ENCODE results near the gene SLC7A11.

Gene SLC7A11

GRCh38 chr4:138204507-138204906 is 37.6 kb downstream of the SLC7A11 start:
- DNase-seq, result no peak

DNA sequence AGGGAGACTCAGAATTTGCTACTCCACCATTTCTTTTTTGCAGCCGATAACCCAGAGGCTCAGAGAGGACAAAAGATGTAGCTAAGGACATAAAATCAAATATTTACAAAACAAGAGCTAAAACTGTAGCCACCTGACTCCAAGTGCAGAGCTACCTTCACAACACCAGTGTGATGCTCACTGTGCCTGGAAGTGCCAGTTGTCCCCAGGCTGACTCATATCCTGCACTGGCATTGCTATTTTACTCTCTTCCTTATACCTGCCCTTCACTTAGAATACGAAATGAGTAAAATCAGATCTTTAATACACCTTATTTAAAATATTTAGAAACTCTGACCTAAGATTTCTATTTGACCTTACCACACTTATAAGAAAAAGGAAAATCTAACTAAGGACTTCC is 39.5 kb downstream of the SLC7A11 start:
- DNase-seq, result no peak

- no peak for DNase-seq
Observed at GRCh38 chr4:138200236-138200590, 41.9 kb downstream of the SLC7A11 start.

DNA sequence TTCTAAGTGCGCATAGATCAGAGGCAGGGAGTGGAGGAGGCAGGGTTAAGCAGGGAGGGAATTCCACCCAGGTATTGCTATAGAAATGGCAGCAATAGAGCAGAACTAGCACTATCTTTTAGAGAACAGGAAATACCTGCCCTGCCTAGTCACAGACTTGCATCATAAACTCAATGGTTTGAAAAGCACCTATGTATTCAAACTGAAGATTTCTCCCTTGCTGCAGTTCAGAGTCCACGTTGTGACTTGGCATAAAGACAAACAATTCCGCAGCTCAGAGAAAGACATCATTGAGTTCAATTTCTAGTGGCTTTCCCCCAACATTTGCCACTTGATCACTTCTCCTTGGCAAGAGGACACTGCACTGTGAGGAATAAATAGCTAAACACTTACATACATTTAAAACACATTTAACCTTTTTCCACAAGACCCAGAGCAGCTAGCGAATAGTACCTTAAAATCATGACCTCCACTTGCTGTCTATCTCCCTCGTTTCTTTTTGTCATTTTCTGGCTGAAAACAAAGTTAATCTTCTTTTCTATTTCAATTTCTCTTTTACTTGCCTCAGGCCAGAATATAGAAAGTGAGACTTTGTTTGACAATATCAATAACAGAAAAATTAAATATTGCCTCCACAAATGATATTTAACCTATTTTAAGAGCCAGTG is 42.4 kb downstream of the SLC7A11 start:
- no peak for DNase-seq

GRCh38 chr4:138196153-138196552 is 46.0 kb downstream of the SLC7A11 start:
- no peak for DNase-seq

DNA sequence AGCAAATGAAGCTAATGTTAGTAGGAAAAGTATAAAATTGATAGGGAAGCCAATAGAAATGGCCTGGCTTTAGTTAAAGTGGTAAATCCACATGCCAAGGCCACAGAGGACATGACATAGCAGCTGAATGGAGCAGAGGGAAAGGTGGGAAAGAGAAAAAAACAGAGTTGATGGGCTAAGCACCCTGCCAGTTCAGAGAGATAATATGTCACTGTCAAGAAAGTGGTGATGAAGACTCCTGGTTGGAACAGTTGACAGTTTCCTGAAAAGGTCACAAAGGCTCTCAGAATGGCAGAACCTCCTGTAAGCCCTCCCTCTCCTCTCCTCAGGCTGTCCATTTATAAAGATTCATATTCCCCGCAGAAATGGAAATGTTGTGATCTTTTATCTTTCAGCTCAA is 48.2 kb downstream of the SLC7A11 start:
- DNase-seq, result no peak

- no peak for DNase-seq
Observed at GRCh38 chr4:138192113-138192512, 50.0 kb downstream of the SLC7A11 start.

DNA sequence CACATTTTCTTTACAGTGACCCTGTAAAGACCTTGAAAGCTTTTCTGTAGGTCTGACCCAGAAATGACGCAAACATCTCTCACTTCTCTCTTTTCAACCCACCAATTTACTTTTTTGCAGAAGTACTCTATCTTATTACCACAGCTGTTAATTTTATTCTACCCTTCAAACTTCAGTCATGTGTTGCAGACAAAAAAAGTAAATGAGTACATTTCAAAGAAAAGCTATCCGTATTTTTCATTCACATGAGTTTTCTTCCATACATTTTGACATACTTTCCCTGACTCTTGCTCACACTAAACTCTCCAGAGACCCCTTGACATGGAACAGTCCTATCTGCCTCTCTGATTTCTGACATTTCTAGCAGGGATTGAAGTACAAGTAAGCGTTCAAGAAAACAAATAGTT is 51.7 kb downstream of the SLC7A11 start:
- DNase-seq, result no peak

GRCh38 chr4:138189206-138189605 is 52.9 kb downstream of the SLC7A11 start:
- DNase-seq, result no peak

DNA sequence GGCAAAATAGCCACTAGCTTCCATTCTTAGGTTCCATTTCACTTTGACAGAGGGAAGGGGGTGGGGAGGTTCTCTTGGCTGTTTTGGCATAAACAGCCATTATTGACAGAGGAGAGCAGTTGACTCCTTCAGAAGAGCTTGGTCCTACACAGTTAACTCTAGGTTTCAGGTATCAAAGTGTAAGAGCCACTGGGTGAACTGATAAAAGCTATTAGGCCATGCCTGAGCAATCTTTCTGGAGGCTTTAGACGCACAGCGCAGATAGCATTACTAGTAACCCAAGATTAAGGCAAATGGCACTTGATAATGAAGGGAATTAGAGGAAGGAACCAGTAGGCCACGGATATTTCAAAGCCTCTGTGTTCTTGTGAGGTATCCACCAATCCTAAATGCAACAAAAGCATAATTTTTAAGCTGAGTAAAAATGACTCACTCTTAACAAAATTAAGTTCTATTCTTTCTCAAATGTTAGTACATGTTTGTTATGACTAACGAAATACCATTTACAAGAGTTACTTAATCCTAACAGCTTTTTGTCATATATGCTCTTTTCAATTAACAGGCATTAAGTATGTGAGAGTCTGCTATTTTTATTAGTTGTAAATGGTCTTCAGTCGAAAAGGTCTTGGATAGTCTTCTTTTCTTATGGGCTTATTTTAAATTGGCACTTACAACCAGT is 53.6 kb downstream of the SLC7A11 start:
- DNase-seq, result no peak

DNA sequence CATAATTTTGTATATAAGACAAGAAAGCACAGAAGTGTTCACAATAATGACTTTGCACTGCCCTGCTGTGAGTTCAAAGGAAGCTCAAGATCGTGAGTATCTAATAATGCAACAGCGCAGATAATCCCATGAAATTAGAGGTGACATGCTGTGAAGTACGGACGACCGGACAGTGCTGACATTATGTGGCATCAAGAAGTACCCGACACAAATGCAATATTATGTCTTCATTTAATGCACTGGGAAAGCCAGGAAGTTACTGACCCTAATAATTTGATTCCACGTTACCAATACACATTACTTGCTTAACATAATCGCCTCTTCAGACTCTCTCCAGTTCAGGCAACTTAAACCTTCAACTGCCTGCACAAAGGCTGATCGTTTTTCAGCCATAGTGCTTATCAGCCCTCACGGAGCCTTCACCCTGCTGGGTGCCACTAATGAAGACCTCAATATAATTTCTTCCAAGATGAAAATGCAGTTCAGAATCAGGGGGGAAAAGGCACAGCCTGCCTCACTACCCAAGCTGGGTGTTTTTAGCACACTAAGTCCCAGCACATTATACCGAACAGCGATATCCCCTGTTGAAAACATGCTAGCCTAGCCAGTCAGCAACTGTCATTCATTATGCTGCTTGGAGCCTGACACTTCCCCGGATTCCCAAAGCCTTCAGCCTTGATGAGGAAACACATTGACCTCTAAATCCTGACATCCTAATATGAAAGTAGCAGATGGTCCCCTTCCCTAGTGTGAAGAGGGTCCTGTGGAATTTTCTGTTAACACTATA is 56.1 kb downstream of the SLC7A11 start:
- no peak for DNase-seq

- DNase-seq, result no peak
Observed at GRCh38 chr4:138184886-138185285, 57.3 kb downstream of the SLC7A11 start.

GRCh38 chr4:138182838-138183426 is 59.2 kb downstream of the SLC7A11 start:
- no peak for DNase-seq

- DNase-seq, result no peak
Observed at GRCh38 chr4:138181287-138181686, 60.9 kb downstream of the SLC7A11 start.

DNA sequence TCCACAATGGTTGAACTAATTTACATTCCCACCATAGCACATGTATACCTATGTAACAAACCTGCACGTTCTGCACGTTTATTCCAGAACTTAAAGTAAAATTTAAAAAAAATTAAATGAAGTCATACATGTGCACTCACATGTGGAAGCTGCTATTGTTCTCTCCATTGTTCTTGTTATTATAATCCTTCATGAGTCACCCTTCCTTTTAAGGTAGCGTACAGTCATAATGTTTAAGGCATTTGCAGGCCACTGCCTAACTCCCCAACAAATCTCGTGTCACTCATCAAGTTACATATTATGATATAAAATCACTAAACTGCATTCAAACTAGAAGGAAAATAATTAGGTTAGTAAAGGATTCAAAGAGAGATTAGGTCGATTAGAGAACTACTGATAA is 63.6 kb downstream of the SLC7A11 start:
- DNase-seq, result no peak

DNA sequence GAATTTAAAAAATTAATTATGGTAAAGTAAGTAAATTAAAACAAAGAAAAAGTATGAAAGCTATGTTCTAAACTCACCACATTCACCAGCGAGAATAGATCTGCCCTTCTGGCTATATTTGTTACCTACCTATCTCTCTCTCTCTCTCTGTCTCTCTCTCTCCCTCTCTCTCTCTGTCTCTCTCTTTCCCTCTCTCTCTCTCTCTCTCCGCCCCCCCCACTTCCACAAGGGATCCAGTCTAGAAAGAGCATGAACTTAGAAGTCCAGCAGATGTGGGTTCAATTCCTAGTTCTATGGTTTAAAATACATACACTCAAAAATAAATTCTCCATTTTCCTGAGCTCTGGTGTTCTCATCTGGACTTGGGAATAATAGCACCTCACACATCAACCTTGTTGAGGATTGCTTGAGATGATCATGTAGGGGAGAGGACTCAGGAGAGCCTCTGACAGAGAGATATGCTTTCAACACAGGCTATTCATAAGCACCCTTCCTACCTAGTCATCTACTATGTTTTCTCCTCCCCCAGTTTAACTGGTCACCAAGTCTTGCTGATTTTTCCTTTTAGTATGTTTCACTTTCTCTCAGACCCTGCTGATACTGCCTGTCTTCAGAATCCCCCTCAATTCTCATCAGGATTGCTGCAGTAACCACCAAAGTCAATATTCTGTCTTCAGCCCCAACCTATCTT is 64.7 kb downstream of the SLC7A11 start:
- no peak for DNase-seq

DNA sequence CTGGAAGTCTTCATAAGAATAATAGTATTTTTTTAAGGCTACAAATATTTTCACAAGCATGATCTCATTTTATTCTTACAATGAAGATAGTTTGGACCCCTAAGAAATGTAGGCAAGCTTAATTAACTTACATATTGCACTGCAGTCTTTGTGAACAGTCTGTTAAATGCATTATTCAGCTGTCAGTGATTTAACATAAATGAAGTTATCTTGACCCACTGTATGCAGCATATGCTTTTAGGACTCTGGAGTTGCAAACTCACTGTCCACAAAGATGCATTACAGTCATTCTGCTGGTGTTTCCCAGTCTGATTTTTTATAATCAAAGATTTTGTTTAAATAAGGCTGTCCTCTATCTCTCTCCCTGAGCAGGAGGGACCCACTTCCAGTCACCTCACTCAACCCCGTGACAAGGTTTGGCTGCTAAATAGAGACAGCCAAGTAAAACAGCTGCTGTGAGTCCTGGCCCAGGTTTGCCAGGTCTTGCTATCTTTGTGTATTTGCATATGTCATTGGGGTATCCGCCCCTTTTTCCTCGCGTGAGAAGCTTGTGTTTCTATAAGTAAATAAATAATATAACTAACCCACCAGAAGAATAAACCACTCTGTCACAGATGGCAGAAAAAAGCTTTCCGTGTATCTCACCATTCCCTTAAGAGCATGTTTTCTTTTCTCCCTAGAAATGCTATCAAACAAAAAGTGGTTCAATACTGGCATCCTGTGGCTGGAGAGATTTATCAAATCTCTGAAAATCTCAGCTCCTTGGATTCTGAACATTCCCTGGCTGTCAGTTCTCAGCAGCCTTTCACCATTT is 67.0 kb downstream of the SLC7A11 start:
- DNase-seq, result no peak

DNA sequence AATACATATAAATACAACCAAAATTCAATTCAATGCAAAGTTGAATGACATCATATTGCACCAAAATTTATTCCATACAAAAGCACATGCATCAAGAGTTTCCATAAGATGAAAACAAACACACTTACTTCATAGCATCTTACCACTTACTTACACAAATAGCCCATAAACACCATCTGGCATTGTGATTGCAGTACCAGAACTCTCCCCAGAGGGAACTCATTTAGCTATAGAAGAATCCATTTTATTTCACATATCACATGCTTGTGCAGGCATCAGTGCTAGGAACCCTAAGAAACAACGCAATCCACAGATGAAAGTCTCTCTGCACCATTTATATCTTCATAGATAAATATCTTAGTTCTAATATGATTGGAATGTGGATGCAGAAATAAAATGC is 77.9 kb downstream of the SLC7A11 start:
- no peak for DNase-seq

DNA sequence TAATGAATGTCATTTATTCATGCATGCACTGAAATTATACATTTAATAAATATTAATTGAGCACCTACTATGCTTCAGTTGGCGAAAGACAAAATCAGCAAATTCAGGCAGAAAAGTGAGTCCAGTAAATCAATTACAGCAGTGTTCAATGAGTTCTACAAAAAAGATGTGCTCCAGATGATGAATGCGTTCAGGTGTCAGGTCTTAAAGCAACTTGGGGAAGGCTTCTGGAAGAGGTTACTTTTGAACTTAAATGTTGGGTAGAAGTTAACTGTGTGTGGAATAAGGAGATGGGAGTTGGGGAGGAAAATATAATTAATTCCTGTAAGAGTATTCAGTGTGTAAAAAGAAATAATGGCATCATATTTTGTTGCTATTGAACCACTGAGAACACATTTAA is 79.0 kb downstream of the SLC7A11 start:
- DNase-seq, result no peak

GRCh38 chr4:138162259-138162658 is 79.9 kb downstream of the SLC7A11 start:
- DNase-seq, result no peak

- no peak for DNase-seq
Observed at GRCh38 chr4:138161351-138161750, 80.8 kb downstream of the SLC7A11 start.

GRCh38 chr4:138158746-138159297 is 83.3 kb downstream of the SLC7A11 start:
- DNase-seq, result no peak

All from 8988T (cell line).